NOMO-1 treated with dmso at 0.1 percent for 144 hours (cell line): ENCODE data around the gene CPNE2.
"Not testable (repeated sequence)": the region's sequence is repeated elsewhere in the genome, so short reads cannot be mapped to it uniquely, and the experiment has no call there.

Experiments
- DNase-seq: peaks from one replicate; lab custom pipeline; 2025; ENCODE audit not compliant: unreplicated experiment; lab: John Stamatoyannopoulos, UW

The CPNE2 gene

GRCh38 chr16:57166451-57166850 lies 74.1 kb downstream of the CPNE2 start:
- DNase-seq, result no peak

GRCh38 chr16:57166951-57167350 lies 74.6 kb downstream of the CPNE2 start:
- DNase-seq, result peak; percentile 33

GRCh38 chr16:57167538-57167937 lies 75.2 kb downstream of the CPNE2 start:
- DNase-seq, result no peak

GRCh38 chr16:57167953-57168352 lies 75.6 kb downstream of the CPNE2 start:
- peak; percentile 63 for DNase-seq

DNA sequence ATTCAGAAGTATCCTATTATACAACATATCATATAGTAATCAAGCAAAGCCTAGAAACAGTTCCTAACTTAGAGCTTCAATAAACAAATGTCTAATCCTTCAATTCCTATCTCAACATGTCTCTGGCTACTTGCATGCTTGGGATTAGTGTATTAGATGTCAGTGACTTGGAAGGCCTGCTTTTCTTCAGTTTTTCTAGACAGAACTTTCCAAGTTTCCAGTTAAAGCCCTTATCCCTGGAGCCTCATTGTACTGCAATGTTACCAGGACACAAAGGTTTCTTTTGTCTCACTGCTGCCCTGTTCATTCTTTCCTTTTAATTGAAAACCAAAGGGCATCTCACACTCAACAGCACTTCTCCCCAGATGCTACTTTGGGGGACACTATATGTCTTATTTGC lies 76.9 kb downstream of the CPNE2 start:
- DNase-seq, result no peak

- DNase-seq, result no peak
Observed at GRCh38 chr16:57172721-57173290, 80.4 kb downstream of the CPNE2 start.

- no peak for DNase-seq
Observed at GRCh38 chr16:57175896-57176295, 83.5 kb downstream of the CPNE2 start.

DNA sequence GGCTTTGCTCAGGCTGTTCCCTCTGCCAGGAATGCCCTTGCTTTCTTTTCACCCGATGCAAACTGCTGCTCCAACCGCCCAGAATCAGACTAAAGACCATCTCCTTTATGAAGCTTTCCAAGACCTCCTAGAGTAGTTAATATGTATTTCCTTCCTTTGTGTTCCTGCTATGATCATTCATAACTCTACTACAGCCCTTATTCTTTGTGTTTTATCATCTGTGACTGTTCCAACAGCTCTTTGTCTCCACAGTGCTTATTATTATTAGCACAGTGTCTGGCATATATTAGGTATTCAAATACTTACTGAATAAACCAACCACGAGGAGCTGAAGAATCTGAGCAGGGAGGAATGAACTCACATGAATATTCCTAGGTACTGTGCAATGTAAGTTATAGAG lies 85.8 kb downstream of the CPNE2 start:
- DNase-seq, result no peak

DNA sequence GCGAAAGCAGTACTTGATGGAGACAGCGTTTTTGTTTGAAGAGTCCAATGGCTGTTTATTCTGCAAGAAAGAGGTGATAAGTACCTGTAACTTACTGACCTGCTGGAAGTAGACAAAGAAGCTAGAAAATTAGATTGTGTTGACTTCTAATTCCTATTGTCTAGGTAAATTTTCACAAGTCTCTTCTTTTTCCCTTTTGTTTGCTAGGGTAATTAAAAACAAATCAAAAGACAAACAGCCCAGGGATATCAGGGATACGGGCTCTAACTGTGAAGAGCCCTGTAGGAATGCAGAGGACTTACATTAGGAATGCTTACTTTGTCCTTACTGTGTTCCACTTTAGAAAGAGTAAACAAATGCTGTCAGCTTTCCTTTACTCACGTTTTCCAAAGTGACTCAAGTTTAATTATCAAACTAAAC lies 86.4 kb downstream of the CPNE2 start:
- DNase-seq, result no peak

GRCh38 chr16:57179215-57179828 lies 86.9 kb downstream of the CPNE2 start:
- no peak for DNase-seq

DNA sequence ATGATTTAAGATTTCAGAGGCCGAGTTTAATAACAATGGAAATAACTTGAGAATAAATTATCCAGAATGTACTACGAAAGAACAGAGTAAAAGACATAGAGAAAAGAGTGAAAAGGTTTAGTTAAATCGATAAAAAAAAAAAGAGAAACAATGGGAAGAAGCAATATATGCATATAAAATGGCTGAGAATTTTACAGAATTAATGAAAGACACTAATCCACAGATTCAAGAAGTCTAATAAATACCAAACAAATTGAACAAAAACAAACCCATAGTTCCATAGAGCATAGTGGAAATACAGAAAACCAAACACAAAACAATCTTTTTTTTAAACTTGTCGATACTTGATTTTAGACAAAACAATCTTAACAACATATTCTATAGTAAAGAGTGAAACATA lies 91.7 kb downstream of the CPNE2 start:
- DNase-seq, result no peak

DNA sequence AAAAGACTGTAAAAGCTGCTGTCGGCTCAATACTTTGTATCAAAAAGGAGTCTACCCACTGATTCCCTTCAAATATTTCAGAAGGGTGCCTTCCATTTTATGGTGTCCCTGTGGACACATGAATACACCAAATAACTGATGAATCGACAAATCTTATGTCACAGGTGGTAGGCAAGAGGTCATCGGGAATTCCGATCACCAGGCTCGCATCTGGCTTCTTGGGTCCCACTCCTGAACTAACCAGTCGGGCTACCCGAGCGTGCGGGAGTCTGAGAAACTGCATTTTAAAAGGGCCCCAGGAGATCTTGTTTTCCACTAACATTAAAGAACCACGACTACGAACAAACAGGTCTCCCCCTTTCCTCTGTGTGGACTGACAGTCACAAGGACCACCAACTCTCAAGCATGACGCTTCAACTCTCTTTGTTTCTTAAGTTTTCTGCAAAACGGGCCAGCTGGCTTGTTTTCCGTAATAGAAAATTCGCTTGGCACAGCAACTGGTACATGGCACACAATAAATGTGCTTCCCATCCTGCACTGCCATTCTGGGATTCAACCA lies 92.6 kb downstream of the CPNE2 start:
- DNase-seq, result peak; percentile 10

DNA sequence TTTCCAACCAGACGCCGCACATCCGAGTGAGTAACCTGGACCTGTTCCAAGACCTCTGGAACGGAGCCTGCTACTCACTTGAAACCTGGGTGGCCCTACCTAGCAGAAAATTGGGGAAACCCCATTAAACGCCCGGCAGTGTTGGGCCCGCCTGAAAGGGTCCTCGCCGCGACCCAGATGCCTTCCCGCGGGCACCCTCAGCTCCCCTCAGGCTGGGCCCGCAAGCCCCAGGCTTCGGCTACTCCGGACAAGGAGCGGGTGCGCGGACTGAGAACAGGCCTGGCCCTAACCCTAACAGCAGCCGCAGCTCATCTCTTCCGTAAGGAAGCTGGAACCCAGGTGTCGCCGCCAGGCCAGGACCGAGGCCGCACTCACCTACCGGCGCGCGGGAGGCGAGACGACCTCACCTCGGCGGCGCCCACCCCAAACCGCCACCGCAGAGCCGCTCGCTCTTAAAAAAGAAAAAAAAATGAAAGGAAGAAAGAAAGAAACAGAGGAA lies 93.1 kb downstream of the CPNE2 start:
- no peak for DNase-seq

DNA sequence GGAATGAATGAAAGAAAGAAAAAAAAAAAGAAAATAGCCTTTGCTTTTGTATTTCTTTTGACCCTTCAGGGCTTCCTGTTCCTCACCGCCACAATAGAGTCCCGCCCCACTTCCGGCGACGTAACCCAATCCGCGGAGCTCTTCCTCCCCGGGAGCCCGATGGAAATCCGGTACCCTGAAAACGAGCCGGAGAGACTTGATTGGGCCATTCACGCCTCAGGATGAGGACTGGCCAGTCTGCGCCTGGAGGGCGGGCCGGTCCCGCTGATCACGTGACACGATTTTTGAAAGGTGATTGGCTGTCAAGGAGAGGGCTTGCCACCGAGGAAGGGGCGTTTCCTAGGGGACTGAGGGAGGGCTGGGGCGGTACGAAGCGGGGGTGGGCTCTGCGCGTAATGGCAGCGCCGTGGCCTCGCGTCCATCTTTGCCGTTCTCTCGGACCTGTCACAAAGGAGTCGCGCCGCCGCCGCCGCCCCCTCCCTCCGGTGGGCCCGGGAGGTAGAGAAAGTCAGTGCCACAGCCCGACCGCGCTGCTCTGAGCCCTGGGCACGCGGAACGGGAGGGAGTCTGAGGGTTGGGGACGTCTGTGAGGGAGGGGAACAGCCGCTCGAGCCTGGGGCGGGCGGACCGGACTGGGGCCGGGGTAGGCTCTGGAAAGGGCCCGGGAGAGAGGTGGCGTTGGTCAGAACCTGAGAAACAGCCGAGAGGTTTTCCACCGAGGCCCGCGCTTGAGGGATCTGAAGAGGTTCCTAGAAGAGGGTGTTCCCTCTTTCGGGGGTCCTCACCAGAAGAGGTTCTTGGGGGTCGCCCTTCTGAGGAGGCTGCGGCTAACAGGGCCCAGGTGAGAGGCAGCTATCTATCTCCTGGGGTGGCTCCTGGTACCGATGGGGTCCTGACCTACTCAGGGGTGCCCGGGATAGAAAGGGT lies 93.8 kb downstream of the CPNE2 start, which contains the start of the genes PSME3IP1 and RSPRY1:
Gene PSME3IP1, minus strand, starts transcription at position 95 of the 927 bp plus-strand sequence. CDS start 12,185 bp downstream, outside the sequence.
Gene RSPRY1, plus strand, starts transcription at position 385 of the 927 bp plus-strand sequence. CDS start 18,330 bp downstream, outside the sequence.
- DNase-seq, result peak; percentile 98

GRCh38 chr16:57186872-57187854 lies 94.8 kb downstream of the CPNE2 start:
- no peak for DNase-seq

DNA sequence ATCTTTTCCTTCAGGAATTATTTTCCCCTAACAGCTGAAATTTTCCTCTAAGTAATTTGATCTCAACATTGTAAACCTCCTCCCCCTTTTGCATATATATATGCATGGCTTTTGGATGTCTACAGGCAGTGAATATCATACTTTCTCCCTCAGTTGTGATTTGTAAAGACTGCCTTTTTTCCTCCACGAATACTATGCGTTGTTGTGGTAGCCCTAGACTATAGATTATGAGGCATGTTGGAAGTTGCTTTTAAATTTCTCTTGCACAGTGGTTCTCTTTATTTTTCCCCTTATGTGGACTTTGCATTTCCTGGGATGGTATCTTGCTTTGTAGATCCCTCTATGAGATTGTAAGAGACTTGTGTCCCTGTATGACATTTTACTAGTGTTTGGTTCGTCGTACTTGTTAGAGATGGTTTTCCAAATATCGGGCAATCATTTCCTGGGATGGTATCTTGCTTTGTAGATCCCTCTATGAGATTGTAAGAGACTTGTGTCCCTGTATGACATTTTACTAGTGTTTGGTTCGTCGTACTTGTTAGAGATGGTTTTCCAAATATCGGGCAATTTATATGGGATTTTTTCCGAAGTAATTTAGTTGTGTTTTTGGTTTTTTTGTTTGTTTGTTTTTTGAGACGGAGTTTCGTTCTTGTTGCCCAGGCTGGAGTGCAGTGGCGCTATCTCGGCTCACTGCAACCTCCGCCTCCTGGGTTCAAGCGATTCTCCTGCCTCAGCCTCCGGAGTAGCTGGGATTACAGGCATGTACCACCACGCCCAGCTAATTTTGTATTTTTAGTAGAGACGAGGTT lies 95.7 kb downstream of the CPNE2 start:
- not testable (repeated sequence) for DNase-seq

DNA sequence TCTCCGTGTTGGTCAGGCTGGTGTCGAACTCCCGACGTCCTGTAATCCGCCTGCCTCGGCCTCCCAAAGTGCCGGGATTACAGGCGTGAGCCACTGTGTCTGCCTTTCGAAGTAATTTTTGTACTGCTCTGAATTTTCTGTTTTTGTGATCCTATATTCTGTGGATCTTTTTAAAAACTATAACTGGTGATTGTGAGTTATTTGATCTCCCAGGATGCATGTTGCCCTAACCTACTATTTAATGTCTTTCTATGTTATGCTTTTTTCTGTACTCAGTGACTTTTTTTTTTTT lies 96.3 kb downstream of the CPNE2 start:
- no peak for DNase-seq

DNA sequence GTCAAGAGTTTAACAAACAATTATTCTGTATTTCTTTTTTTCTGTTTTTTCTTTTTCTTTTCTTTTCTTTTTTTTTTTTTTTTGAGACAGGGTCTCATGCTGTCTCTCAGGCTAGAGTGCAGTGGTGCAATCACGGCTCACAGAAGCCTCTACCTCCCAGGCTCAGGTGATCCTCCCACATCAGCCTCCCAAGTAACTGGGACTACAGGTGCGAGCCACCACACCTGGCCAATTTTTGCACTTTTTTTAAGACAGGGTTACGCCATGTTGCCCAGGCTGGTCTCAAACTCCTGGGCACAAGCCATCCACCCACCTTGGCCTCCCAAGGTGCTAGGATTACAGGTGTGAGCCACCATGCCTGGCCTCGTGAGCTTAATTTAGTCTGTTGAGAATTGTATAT lies 97.1 kb downstream of the CPNE2 start:
- DNase-seq, result not testable (repeated sequence)

DNA sequence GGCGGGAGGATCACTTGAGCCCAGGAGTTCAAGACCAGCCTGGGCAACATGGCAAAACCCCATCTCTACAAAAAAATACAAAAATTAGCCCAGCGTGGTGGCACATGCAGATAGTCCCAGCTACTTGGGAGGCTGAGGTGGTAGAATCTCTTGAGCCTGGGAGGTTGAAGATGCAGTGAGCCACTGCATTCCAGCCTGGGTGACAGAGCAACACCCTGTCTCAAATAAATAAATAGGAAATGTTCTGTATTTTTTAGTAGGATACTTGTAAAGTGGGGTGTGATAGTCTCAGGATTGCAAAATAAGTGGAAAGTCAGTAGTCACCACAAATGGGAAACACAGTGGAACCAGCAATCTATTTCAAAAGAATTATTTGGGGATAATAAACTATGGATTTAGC lies 97.8 kb downstream of the CPNE2 start:
- DNase-seq, result no peak
